Aorta (tissue), 5 donors: ENCODE data around the gene TAF1B. TPM values are rescaled to one million over a fixed set of nuclear protein-coding genes. Genes with fewer than 3 reads are reported as not detected.

Source experiments
- ATAC-seq: fragments of 200-7000 bp; cut with Tn5 transposase; one replicate; pipeline ENCODE4 v1.9.1; 2022; ENCODE audit warnings: moderate library complexity; ENCODE audit not compliant: low FRiP score
- DNase-seq, 2 donors: peaks; one replicate each; pipeline ENCODE4 v3.0.0-alpha.2; 2020
- H3K27ac ChIP-seq, 2 donors: one replicate each; pipeline ENCODE4 v1.5.1; 2013; ENCODE audit warnings: low read length in 2 of 2, mild to moderate bottlenecking in 2 of 2, moderate library complexity in 2 of 2, control low read depth in 1 of 2, inconsistent platforms in 1 of 2, low read depth in 1 of 2
- H3K27me3 ChIP-seq, 2 donors: one replicate each; pipeline ENCODE4 v1.6.1; 2013; ENCODE audit warnings: control low read depth in 1 of 2, low read length in 1 of 2, mild to moderate bottlenecking in 1 of 2, moderate library complexity in 1 of 2; ENCODE audit not compliant: insufficient read depth in 2 of 2, control insufficient read depth in 1 of 2
- H3K36me3 ChIP-seq, 2 donors: one replicate each; pipeline ENCODE4 v1.6.1; 2013; ENCODE audit warnings: control low read depth in 1 of 2, low read length in 1 of 2, mild to moderate bottlenecking in 1 of 2; ENCODE audit not compliant: insufficient read depth in 2 of 2, control insufficient read depth in 1 of 2
- H3K4me1 ChIP-seq, 2 donors: one replicate each; pipeline ENCODE4 v1.6.1; 2013; ENCODE audit warnings: low read length in 2 of 2, control low read depth in 1 of 2, mild to moderate bottlenecking in 1 of 2, moderate library complexity in 1 of 2; ENCODE audit not compliant: insufficient read depth in 2 of 2, control insufficient read depth in 1 of 2
- H3K4me3 ChIP-seq, 2 donors: one replicate each; pipeline ENCODE4 v1.5.1; 2013; ENCODE audit warnings: low read length in 2 of 2, control low read depth in 1 of 2, mild to moderate bottlenecking in 1 of 2
- H3K9me3 ChIP-seq: one replicate; pipeline ENCODE4 v1.6.1; 2013; ENCODE audit warnings: mild to moderate bottlenecking, low read length; ENCODE audit not compliant: control insufficient read depth
- WGBS, 2 donors: extraction: QIAGEN DNeasy Blood & Tissue Kit; methylation state at CpG; one replicate each; pipeline ENCODE4 v1.1.7; 2013; 5-methylcytosine and 5-hydroxymethylcytosine counted together
- intact Hi-C, 2 donors: fragments of 100-400 bp; cut with DNase I; formaldehyde crosslinking; loops; one replicate each; pipeline versions ENCODE4 v1.14.2 to v1.15.0; 2022
- long read RNA-seq, 2 donors: library from polyadenylated mRNA; unstranded; transcript quantifications; one replicate each; pipeline ENCODE4 v2.0.0, GENCODE V29; 2020 to 2021
- polyA plus RNA-seq, 2 donors: library from polyadenylated mRNA; stranded (reverse); fragments of 200-250 nt; gene quantifications; one replicate each; pipeline ENCODE4 v1.2.3, GENCODE V29; 2013
- total RNA-seq, 2 donors: library from RNA; stranded (reverse); fragmentation: NEBNext Ultra II Directional; extraction: Animal tissue kit (Norgen Biotek cat#: 25700); gene quantifications; one replicate each; pipeline ENCODE4 v1.2.1, GENCODE V29; 2021
- donor health status: healthy with polysubstance abuse.
- donor health status: Bipolar disorder and iron deficiency.
- donor health status: DM: no; HTN: no; CAD: no.
- donor health status: DM: no; HTN: no; CAD: no.
- donor health status: DM: yes; HTN: yes; CAD: no.

The TAF1B gene
- total RNA-seq (10 to 100 TPM; 18.1 to 21.9 TPM), polyA plus RNA-seq (1 to 10 TPM; 2.8 to 7.5 TPM)
- long read RNA-seq, donor 1, transcript TAF1B-201 (15 exons, 2,387 nt): major isoform, 15 of 44 reads
- long read RNA-seq, donor 1, partial matches to known transcripts: 20 of 44 reads
- long read RNA-seq, donor 1, other reads (novel, unspliced or antisense): 7 of 44 reads
- long read RNA-seq, donor 2, partial matches to known transcripts: 4 of 9 reads
- long read RNA-seq, donor 2, other reads (novel, unspliced or antisense): 3 of 9 reads

DNA sequence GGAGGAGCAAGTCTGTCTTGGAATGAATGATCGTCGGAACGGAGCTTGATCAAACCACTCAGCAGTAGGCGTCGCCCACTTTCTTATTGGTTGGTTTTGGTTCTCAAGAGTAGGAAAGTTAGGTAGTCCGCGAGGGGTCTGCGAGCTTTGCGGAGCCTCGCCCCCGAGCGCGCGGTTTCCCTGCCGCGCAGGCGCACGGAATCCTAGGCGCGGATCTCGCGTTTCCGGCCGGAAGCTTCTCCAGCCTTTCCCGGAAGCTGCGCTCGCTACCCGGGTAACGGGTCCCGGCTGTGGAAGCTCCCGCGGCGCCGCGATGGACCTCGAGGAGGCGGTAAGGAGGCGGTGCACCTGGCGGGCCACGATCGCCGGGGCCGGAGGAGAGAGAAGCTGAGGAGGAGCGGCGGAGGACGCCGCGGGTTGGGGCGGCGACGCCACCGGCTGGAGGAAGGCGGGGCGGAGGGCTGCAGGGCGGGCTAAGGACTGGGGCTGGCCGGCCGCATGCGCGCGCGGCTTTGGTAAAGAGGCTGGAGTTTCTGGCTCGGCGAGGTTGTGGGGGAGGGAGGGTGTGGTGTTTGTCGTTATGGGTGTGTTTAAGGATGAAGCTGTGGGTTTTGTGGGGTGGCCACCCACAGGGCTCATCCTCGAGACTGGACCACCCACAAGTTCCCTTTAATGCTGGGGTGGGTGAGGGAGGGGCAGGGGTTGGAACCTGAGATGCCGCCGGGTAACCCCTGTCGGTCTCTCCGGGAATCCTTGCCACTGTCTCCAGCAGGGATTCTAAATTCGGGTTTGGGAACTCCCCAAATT lies at the start of gene TAF1B:
Gene TAF1B (plus strand): TSS at position 246 of the 807 bp plus-strand sequence. CDS start 68 bp downstream, at position 314.
- intact Hi-C loops: loop anchor here in 1 of 2 donors (5.0 kb wide), 1 partner anchor 109 kb away; the partner anchor contains the start of gene GRHL1

GRCh38 chr2:9793918-9794717 lies 49.2 kb upstream of the TAF1B start:
- ATAC-seq: no peak
- no peaks in the 10 kb centered on the region for H3K27me3 ChIP-seq
- no peaks in the 10 kb centered on the region for H3K4me1 ChIP-seq
- H3K9me3 ChIP-seq: no peaks in the 10 kb centered on the region
- H3K27ac ChIP-seq: no peak overlapping the region
- DNase-seq: peak in 1 of 2 donors; percentile 30
- 90 to 97% methylated on average over 17 of the region's 17 CpGs for WGBS, 2 donors
- no peak overlapping the region for H3K4me3 ChIP-seq
- intact Hi-C loops: no loop called here
- H3K36me3 ChIP-seq: no peaks in the 10 kb centered on the region

More for the DNA sequence above, at the start of gene TAF1B:
- Histone ChIP-seq H3K36me3 (peaks cover 0 to 3% of the 10 kb centered on the region in 2 donors), H3K9me3 (no peaks in the 10 kb centered on the region), H3K27ac (peak within 1 kb of the TSS in 1 of 2 donors; percentile 28), H3K27me3 (no peaks in the 10 kb centered on the region), H3K4me1 (no peaks in the 10 kb centered on the region), H3K4me3 (peak within 1 kb of the TSS; percentile 51 to 68)
- 0 to 1% methylated on average over 60 to 70 of the region's 70 CpGs for WGBS, 2 donors
- ATAC-seq (peak; percentile 97), DNase-seq (peak; percentile 92 to 95)

- no peak overlapping the region for H3K27ac ChIP-seq
- H3K4me1 ChIP-seq: no peaks in the 10 kb centered on the region
- no peaks in the 10 kb centered on the region for H3K27me3 ChIP-seq
- no peak overlapping the region for H3K4me3 ChIP-seq
- H3K36me3 ChIP-seq: no peaks in the 10 kb centered on the region
- 61 to 81% methylated on average over 6 of the region's 6 CpGs for WGBS, 2 donors
- DNase-seq: peak in 1 of 2 donors; percentile 18
- intact Hi-C loops: no loop called here
- no peaks in the 10 kb centered on the region for H3K9me3 ChIP-seq
- ATAC-seq: no peak
Observed at GRCh38 chr2:9795071-9795470, 48.2 kb upstream of the TAF1B start.

GRCh38 chr2:9796056-9797010 lies 46.9 kb upstream of the TAF1B start:
- Histone ChIP-seq H3K27me3 (no peaks in the 10 kb centered on the region), H3K4me1 (no peaks in the 10 kb centered on the region), H3K27ac (no peak overlapping the region), H3K4me3 (no peak overlapping the region), H3K36me3 (no peaks in the 10 kb centered on the region), H3K9me3 (no peaks in the 10 kb centered on the region)
- WGBS, 2 donors: 80 to 90% methylated on average over 13 of the region's 13 CpGs
- intact Hi-C loops: no loop called here
- ATAC-seq (no peak), DNase-seq (peak in 1 of 2 donors; percentile 17)

- H3K9me3 ChIP-seq: no peaks in the 10 kb centered on the region
- WGBS, 2 donors: 69 to 78% methylated on average over 4 of the region's 4 CpGs
Observed at GRCh38 chr2:9797086-9797485, 46.2 kb upstream of the TAF1B start.

DNA sequence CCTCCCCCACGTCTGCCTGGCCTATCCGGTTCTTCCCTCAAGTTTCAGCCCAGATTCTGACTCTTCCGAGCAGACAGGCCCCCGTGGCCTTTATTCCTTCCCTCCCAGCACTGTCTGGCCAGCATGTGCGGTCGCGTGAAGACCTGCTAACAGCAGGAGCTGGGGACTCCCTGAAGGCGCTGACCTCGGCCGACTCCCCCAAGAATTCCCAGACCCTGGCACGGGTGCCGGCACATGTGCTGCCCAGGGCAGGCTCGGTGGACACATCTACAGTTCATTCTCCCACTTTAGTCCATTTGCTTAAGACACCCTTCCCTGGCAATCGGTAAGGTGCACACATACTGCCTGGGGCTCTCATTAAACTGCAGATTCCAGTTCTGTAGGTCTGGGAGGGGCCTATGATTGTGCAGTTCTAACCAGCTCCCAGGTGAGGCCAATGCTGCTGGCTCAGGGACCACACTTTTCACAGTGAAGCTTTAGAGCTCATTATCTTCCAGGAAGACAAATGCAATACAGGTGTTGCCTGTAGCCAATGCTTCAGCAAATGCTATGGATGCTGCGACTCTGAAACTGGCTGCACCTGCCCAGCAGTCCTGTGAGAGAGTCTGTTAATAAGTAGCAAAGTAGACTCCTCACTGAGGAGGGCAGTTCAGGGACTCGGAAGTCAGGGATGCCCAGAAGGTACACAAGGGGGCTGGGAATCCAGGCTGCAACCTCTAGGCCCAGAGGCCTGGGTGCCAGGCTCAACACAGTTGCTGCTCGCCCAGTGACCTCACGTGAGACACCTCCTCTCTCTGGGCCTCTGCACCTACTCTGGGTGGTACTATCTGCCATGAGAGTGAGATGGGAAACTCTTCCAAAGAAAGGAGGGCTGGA lies 45.4 kb upstream of the TAF1B start:
- Histone ChIP-seq H3K27ac (no peak overlapping the region), H3K4me1 (no peaks in the 10 kb centered on the region), H3K9me3 (no peaks in the 10 kb centered on the region), H3K27me3 (no peaks in the 10 kb centered on the region), H3K36me3 (no peaks in the 10 kb centered on the region), H3K4me3 (no peak overlapping the region)
- whole genome bisulfite sequencing, 2 donors: 77 to 90% methylated on average over 18 of the region's 18 CpGs
- intact Hi-C loops: no loop called here
- DNase-seq (no peak), ATAC-seq (no peak)

More at GRCh38 chr2:9797086-9797485, 46.2 kb upstream of the TAF1B start:
- no peaks in the 10 kb centered on the region for H3K27me3 ChIP-seq
- DNase-seq: no peak
- intact Hi-C loops: no loop called here
- ATAC-seq: no peak
- H3K27ac ChIP-seq: no peak overlapping the region
- H3K4me3 ChIP-seq: no peak overlapping the region
- H3K36me3 ChIP-seq: no peaks in the 10 kb centered on the region
- no peaks in the 10 kb centered on the region for H3K4me1 ChIP-seq

GRCh38 chr2:9799011-9799596 lies 44.2 kb upstream of the TAF1B start:
- no peak for DNase-seq
- 84 to 85% methylated on average over 11 of the region's 11 CpGs for WGBS, 2 donors

More at GRCh38 chr2:9799011-9799596, 44.2 kb upstream of the TAF1B start:
- Histone ChIP-seq H3K9me3 (no peaks in the 10 kb centered on the region), H3K27ac (no peak overlapping the region), H3K4me3 (no peak overlapping the region), H3K4me1 (no peaks in the 10 kb centered on the region), H3K36me3 (no peaks in the 10 kb centered on the region), H3K27me3 (no peaks in the 10 kb centered on the region)
- intact Hi-C loops: no loop called here
- no peak for ATAC-seq
